OCI-LY7 (cell line): ENCODE measurements around the gene ZC3H4. TPM values are rescaled to one million over a fixed set of nuclear protein-coding genes. Genes with fewer than 3 reads are reported as not detected.
"Not testable (repeated sequence)": the region's sequence is repeated elsewhere in the genome, so short reads cannot be mapped to it uniquely, and the experiment has no call there.

Experiments used
- BruUV-seq: library from RNA; stranded (reverse); fragments of 400-500 nt; replicated peaks from 2 replicates; lab custom pipeline; 2021; lab: Mats Ljungman, UMichigan
- CTCF ChIA-PET: fragments of 300-600 bp; sonication (Branson Sonifier 250); formaldehyde crosslinking; loops from one replicate; lab custom pipeline; 2022; ENCODE audit warnings: antibody characterized with exemption; ENCODE audit not compliant: unreplicated experiment; lab: Charles Lee
- POLR2A ChIA-PET: fragments of 300-600 bp; sonication (Branson Sonifier 250); formaldehyde crosslinking; loops from one replicate; lab custom pipeline; 2022; ENCODE audit warnings: antibody characterized with exemption; lab: Charles Lee
- DNase-seq: peaks from one replicate; pipeline ENCODE4 v3.0.0-alpha.2; 2015; ENCODE audit warnings: low spot score
- H2AFZ ChIP-seq: fragments of 200-600 bp; sonication (generic), shearing (Covaris generic); 2 replicates; pipeline ENCODE4 v1.6.1; 2014; ENCODE audit warnings: mild to moderate bottlenecking, antibody characterized with exemption, low read length, moderate library complexity
- H3K27ac ChIP-seq: fragments of 200-600 bp; sonication (generic); 2 replicates; pipeline ENCODE4 v1.5.1; 2014; ENCODE audit warnings: mixed run types, low read depth, mild to moderate bottlenecking, moderate library complexity, low read length, inconsistent platforms; ENCODE audit not compliant: poor library complexity, severe bottlenecking
- H3K36me3 ChIP-seq: fragments of 200-600 bp; sonication (generic); 2 replicates; pipeline ENCODE4 v1.6.1; 2014; ENCODE audit warnings: mild to moderate bottlenecking, antibody characterized with exemption, low read length, moderate library complexity, mixed read lengths; ENCODE audit not compliant: insufficient read depth
- H3K4me1 ChIP-seq: fragments of 200-600 bp; sonication (generic); 2 replicates; pipeline ENCODE4 v1.5.1; 2014; ENCODE audit warnings: mild to moderate bottlenecking, low read length; ENCODE audit not compliant: insufficient read depth, poor library complexity, severe bottlenecking
- H3K4me2 ChIP-seq: fragments of 200-600 bp; sonication (generic); 2 replicates; pipeline ENCODE4 v1.6.1; 2014; ENCODE audit warnings: mild to moderate bottlenecking, low read length
- H3K4me3 ChIP-seq: fragments of 200-600 bp; sonication (generic); 2 replicates; pipeline ENCODE4 v1.5.1; 2014; ENCODE audit warnings: mild to moderate bottlenecking, low read depth, low read length; ENCODE audit not compliant: poor library complexity, severe bottlenecking
- H3K79me2 ChIP-seq: fragments of 200-600 bp; sonication (generic); 2 replicates; pipeline ENCODE4 v1.6.1; 2016; ENCODE audit warnings: low read depth, mild to moderate bottlenecking, low read length, moderate library complexity, mixed read lengths; ENCODE audit not compliant: insufficient read depth
- H3K9me2 ChIP-seq: fragments of 200-600 bp; sonication (generic); 2 replicates; pipeline ENCODE4 v1.6.1; 2016; ENCODE audit warnings: mild to moderate bottlenecking, low read length, mixed read lengths; ENCODE audit not compliant: insufficient read depth
- H3K9me3 ChIP-seq: fragments of 200-600 bp; sonication (generic); 2 replicates; pipeline ENCODE4 v1.6.1; 2014; ENCODE audit warnings: mild to moderate bottlenecking, mixed run types, low read length, mixed read lengths
- H4K20me1 ChIP-seq: fragments of 200-600 bp; sonication (generic); 2 replicates; pipeline ENCODE4 v1.6.1; 2014; ENCODE audit warnings: mild to moderate bottlenecking, antibody characterized with exemption, low read length, moderate library complexity, mixed read lengths; ENCODE audit not compliant: insufficient read depth
- EZH2phosphoT487 ChIP-seq: fragments of 200-600 bp; sonication (generic); IDR thresholded peaks from 2 replicates; pipeline ENCODE4 v1.6.1; 2018; ENCODE audit warnings: low read depth, borderline replicate concordance, mild to moderate bottlenecking, mixed run types, antibody characterized with exemption, low read length, moderate library complexity, mixed read lengths
- intact Hi-C: fragments of 100-400 bp; cut with micrococcal nuclease; formaldehyde crosslinking; loops from one replicate; pipeline ENCODE4 v1.10.0; 2022; ENCODE audit not compliant: unreplicated experiment
- total RNA-seq, 2 experiments: library from RNA; depleted of rRNA in 1 of 2; stranded (reverse); fragments of >200 nt in 1 of 2; shearing (Covaris generic) in 1 of 2; gene quantifications; 2 replicates each; pipeline ENCODE4 v1.2.3, GENCODE V29; 2014 to 2022
- TF ChIP-seq, protein P1 (sequence below): fragments of 200-600 bp; sonication (generic); conservative IDR thresholded peaks from 2 replicates; pipeline ENCODE4 v1.5.1; 2014; ENCODE audit warnings: mild to moderate bottlenecking, antibody characterized with exemption, low read length, moderate library complexity, mixed read lengths

The ZC3H4 gene
- total RNA-seq, 2 experiments from 2014 or later = 23.0 to 76.8 TPM

DNA sequence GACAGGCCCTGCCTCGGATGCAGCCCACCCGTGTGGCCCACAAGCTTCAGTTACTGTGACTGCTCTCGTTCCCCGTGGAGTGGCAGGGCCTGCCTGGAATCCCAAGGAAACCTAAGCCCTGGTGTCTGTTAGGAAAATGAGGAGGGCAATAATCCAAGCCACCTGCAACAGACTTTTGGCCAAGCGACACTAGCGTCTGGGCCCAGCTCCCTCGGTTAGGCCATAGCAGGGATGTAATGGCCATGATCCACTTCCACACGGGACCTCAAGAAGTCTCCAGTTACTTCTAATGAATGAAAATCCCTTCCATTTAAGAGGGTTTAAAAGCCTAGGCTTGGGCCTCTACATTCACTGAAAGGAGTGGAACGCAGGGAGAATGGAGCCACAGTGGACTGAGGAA lies 8.9 kb downstream of the ZC3H4 start:
- no peak overlapping the region for H3K27ac ChIP-seq
- H3K4me1 ChIP-seq = peaks cover 27% of the 10 kb centered on the region
- H4K20me1 ChIP-seq = no peaks in the 10 kb centered on the region
- no peaks in the 10 kb centered on the region for H3K9me2 ChIP-seq
- H2AFZ ChIP-seq = no peak overlapping the region
- BruUV-seq = no TSS peak
- H3K4me2 ChIP-seq = no peak overlapping the region
- ChIA-PET POLR2A (no interaction called here), CTCF (no interaction called here)
- TF ChIP-seq, protein P1, sequence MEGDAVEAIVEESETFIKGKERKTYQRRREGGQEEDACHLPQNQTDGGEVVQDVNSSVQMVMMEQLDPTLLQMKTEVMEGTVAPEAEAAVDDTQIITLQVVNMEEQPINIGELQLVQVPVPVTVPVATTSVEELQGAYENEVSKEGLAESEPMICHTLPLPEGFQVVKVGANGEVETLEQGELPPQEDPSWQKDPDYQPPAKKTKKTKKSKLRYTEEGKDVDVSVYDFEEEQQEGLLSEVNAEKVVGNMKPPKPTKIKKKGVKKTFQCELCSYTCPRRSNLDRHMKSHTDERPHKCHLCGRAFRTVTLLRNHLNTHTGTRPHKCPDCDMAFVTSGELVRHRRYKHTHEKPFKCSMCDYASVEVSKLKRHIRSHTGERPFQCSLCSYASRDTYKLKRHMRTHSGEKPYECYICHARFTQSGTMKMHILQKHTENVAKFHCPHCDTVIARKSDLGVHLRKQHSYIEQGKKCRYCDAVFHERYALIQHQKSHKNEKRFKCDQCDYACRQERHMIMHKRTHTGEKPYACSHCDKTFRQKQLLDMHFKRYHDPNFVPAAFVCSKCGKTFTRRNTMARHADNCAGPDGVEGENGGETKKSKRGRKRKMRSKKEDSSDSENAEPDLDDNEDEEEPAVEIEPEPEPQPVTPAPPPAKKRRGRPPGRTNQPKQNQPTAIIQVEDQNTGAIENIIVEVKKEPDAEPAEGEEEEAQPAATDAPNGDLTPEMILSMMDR = no peak
- no peak overlapping the region for H3K4me3 ChIP-seq
- H3K79me2 ChIP-seq = peaks cover 83% of the 10 kb centered on the region
- H3K36me3 ChIP-seq = peaks cover 72% of the 10 kb centered on the region
- intact Hi-C loops = no loop called here
- no peaks in the 10 kb centered on the region for H3K9me3 ChIP-seq
- no peak for DNase-seq

DNA sequence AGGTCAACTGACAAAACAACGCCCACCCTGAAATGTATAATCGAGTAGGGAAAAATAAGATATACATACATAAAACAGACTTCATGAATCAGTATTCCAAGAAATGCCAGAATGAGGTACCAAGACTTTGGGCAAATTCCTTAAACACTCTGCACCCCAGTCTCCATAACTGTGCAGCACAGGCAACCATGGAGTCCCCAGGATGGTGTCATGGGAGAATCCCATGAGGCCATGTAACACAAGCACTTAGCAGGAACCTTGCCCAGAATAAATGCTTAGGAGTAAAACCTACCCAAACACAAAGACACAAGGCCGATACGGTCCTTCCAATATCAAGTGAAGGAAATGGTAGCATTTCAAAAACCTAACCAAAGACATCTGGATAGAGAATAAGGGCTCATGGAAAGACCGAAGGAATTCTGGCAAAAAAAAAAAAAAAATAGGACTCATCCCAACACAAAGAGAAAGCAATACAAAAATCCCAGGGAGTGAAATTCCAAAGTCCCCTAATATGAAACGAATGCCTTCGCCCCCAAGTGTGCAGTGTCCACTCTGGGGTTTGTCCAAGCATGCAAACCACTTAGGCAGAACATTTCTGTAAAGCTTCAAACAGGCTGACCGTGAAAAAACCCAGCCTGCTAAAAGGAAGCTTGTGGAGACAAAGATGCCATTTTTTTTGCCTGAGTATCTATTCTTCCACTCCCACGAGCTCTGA lies 11.1 kb downstream of the ZC3H4 start:
- CTCF ChIA-PET = no interaction called here
- H4K20me1 ChIP-seq = no peaks in the 10 kb centered on the region
- H3K27ac ChIP-seq = no peak overlapping the region
- POLR2A ChIA-PET = interaction anchor here (0.6 to 0.7 kb wide), 2 partner anchors 21 to 379 kb away, joined by 3 read pairs; no protein-coding TSS in a partner anchor
- peaks cover 83% of the 10 kb centered on the region for H3K79me2 ChIP-seq
- DNase-seq = no peak
- intact Hi-C loops = no loop called here
- no peak overlapping the region for H3K4me2 ChIP-seq
- peaks cover 66% of the 10 kb centered on the region for H3K36me3 ChIP-seq
- H3K9me3 ChIP-seq = no peaks in the 10 kb centered on the region
- no TSS peak for BruUV-seq
- TF ChIP-seq, protein P1 = no peak
- no peak for TF ChIP-seq EZH2phosphoT487
- no peak overlapping the region for H3K4me3 ChIP-seq
- H3K9me2 ChIP-seq = no peaks in the 10 kb centered on the region
- no peak overlapping the region for H2AFZ ChIP-seq
- peaks cover 5% of the 10 kb centered on the region for H3K4me1 ChIP-seq

DNA sequence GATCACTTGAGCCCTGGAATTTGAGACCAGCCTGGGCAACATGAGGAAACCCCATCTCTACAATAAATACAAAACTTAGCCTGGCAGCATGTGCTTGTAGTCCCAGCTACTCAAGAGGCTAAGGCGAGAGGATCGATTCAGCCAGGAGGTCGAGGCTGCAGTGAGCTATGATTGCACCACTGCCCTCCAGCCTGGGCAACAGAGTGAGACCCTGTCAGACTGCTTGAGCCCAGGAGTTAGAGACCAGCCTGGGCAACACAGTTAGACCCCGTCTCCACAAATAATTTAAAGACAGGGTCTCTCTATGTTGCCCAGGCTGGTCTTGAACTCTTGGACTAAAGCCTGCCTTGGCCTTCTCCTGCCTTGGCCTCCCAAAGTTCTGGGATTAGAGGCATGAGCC lies 12.5 kb downstream of the ZC3H4 start:
- H3K4me3 ChIP-seq, H4K20me1 ChIP-seq, H3K9me2 ChIP-seq, POLR2A ChIA-PET, H3K9me3 ChIP-seq, H3K4me1 ChIP-seq, intact Hi-C loops, BruUV-seq, DNase-seq, H2AFZ ChIP-seq, H3K4me2 ChIP-seq, CTCF ChIA-PET, H3K27ac ChIP-seq: not testable (repeated sequence)
- Histone ChIP-seq H3K79me2 (peaks cover 84% of the 10 kb centered on the region), H3K36me3 (peaks cover 66% of the 10 kb centered on the region)
